Kidney epithelial cell (primary cell): ENCODE results near the gene GPR146. TPM values are rescaled to one million over a fixed set of nuclear protein-coding genes. Genes with fewer than 3 reads are reported as not detected.

Experiments
- DNase-seq: peaks from one replicate; pipeline ENCODE4 v3.0.0-alpha.2; 2010; ENCODE audit warnings: low read depth
- H3K27me3 ChIP-seq: 2 replicates; pipeline ENCODE4 v1.6.0; 2011; ENCODE audit warnings: low read length; ENCODE audit not compliant: control insufficient read depth, insufficient read depth
- H3K36me3 ChIP-seq: 2 replicates; pipeline ENCODE4 v1.5.1; 2011; ENCODE audit warnings: low read length; ENCODE audit not compliant: control insufficient read depth, insufficient read depth
- H3K4me3 ChIP-seq: 2 replicates; pipeline ENCODE4 v1.5.1; 2011; ENCODE audit warnings: low read depth, mild to moderate bottlenecking, control low read depth, low read length
- CTCF ChIP-seq: IDR thresholded peaks from 2 replicates; pipeline ENCODE4 v1.5.1; 2011; ENCODE audit warnings: mild to moderate bottlenecking, moderate library complexity, low read length, control low read depth, inconsistent platforms; ENCODE audit not compliant: insufficient read depth, poor library complexity, severe bottlenecking
- total RNA-seq: library from RNA; depleted of rRNA; stranded (reverse); fragments of >200 nt; gene quantifications from 2 replicates; pipeline ENCODE4 v1.2.3, GENCODE V29; 2015

The GPR146 gene
- total RNA-seq, 1 donor from 2014 or later, result 0.21 TPM

GRCh38 chr7:1094870-1095269 is 50.5 kb downstream of the GPR146 start:
- no peak for TF ChIP-seq CTCF
- peaks cover 1% of the 10 kb centered on the region for H3K36me3 ChIP-seq
- H3K4me3 ChIP-seq, result no peak overlapping the region
- peaks cover 8% of the 10 kb centered on the region for H3K27me3 ChIP-seq
- no peak for DNase-seq

GRCh38 chr7:1095621-1096155 is 51.3 kb downstream of the GPR146 start:
- no peak for TF ChIP-seq CTCF
- H3K4me3 ChIP-seq, result no peak overlapping the region
- peaks cover 1% of the 10 kb centered on the region for H3K36me3 ChIP-seq
- no peak for DNase-seq
- H3K27me3 ChIP-seq, result peaks cover 8% of the 10 kb centered on the region

- H3K4me3 ChIP-seq, result no peak overlapping the region
These were observed 52.1 kb downstream of the GPR146 start for GRCh38 chr7:1096156-1097119.

GRCh38 chr7:1097120-1097504 is 52.8 kb downstream of the GPR146 start:
- Histone ChIP-seq H3K36me3 (peaks cover 1% of the 10 kb centered on the region), H3K4me3 (no peak overlapping the region), H3K27me3 (peaks cover 8% of the 10 kb centered on the region)
- TF ChIP-seq CTCF, result no peak
- no peak for DNase-seq

More at GRCh38 chr7:1096156-1097119, 52.1 kb downstream of the GPR146 start:
- DNase-seq, result no peak
- H3K36me3 ChIP-seq, result peaks cover 1% of the 10 kb centered on the region
- no peak for TF ChIP-seq CTCF
- peaks cover 8% of the 10 kb centered on the region for H3K27me3 ChIP-seq

GRCh38 chr7:1098243-1099153 is 54.2 kb downstream of the GPR146 start:
- DNase-seq, result no peak
- TF ChIP-seq CTCF, result no peak
- Histone ChIP-seq H3K4me3 (no peak overlapping the region), H3K27me3 (peaks cover 8% of the 10 kb centered on the region), H3K36me3 (peaks cover 1% of the 10 kb centered on the region)
